ENCODE data around the gene RGMB.
"Not testable (repeated sequence)": the region's sequence is repeated elsewhere in the genome, so short reads cannot be mapped to it uniquely, and the experiment has no call there.

RGMB gene

GRCh38 chr5:98734646-98735045 lies 38.8 kb upstream of the RGMB start:
- Histone ChIP-seq H3K4me3 (ENCODE audit: low read length) (no peak overlapping the region), H3K27me3 (replicated peaks; ENCODE audit: insufficient read depth, low read length) (no peaks in the 10 kb centered on the region), H3K9me2 (replicated peaks; ENCODE audit: insufficient read depth, low read length) (no peaks in the 10 kb centered on the region), H3K4me1 (ENCODE audit: low read length) (no peaks in the 10 kb centered on the region), H3K79me2 (ENCODE audit: low read length) (no peaks in the 10 kb centered on the region), H3K4me2 (ENCODE audit: low read depth, low read length) (no peak overlapping the region), H4K20me1 (ENCODE audit: insufficient read depth, low read length) (no peaks in the 10 kb centered on the region), H3K36me3 (replicated peaks; ENCODE audit: insufficient read depth, low read length) (no peaks in the 10 kb centered on the region), H3K9me3 (replicated peaks; ENCODE audit: insufficient read depth, low read length) (no peaks in the 10 kb centered on the region), H3F3A (ENCODE audit: insufficient read depth, low read length) (no peaks in the 10 kb centered on the region), H3K9ac (ENCODE audit: low read length) (no peak overlapping the region), H3K27ac (ENCODE audit: low read length) (no peak overlapping the region), H2AFZ (ENCODE audit: low read length) (no peak overlapping the region)
- no peak for TF ChIP-seq EZH2 (optimal IDR thresholded peaks at IDR 0.05; ENCODE audit: low read depth, low read length)
- no peak for TF ChIP-seq CTCF (IDR thresholded peaks at IDR 0.05; ENCODE audit: low read length)
- TF ChIP-seq EZH2phosphoT487 (IDR thresholded peaks at IDR 0.05; ENCODE audit: low read length) = no peak
- DNase-seq = no peak

GRCh38 chr5:98735806-98736507 lies 37.5 kb upstream of the RGMB start:
- TF ChIP-seq EZH2phosphoT487 (IDR thresholded peaks at IDR 0.05; ENCODE audit: low read length) = no peak
- TF ChIP-seq CTCF (IDR thresholded peaks at IDR 0.05; ENCODE audit: low read length) = no peak
- TF ChIP-seq EZH2 (optimal IDR thresholded peaks at IDR 0.05; ENCODE audit: low read depth, low read length) = no peak
- Histone ChIP-seq H3K4me3 (ENCODE audit: low read length) (no peak overlapping the region), H2AFZ (ENCODE audit: low read length) (no peak overlapping the region), H4K20me1 (ENCODE audit: insufficient read depth, low read length) (no peaks in the 10 kb centered on the region), H3K79me2 (ENCODE audit: low read length) (no peaks in the 10 kb centered on the region), H3K9ac (ENCODE audit: low read length) (no peak overlapping the region), H3K9me3 (replicated peaks; ENCODE audit: insufficient read depth, low read length) (no peaks in the 10 kb centered on the region), H3K9me2 (replicated peaks; ENCODE audit: insufficient read depth, low read length) (no peaks in the 10 kb centered on the region), H3K4me1 (ENCODE audit: low read length) (no peaks in the 10 kb centered on the region), H3K27me3 (replicated peaks; ENCODE audit: insufficient read depth, low read length) (no peaks in the 10 kb centered on the region), H3K4me2 (ENCODE audit: low read depth, low read length) (no peak overlapping the region), H3K36me3 (replicated peaks; ENCODE audit: insufficient read depth, low read length) (no peaks in the 10 kb centered on the region), H3K27ac (ENCODE audit: low read length) (no peak overlapping the region), H3F3A (ENCODE audit: insufficient read depth, low read length) (no peaks in the 10 kb centered on the region)
- DNase-seq = no peak

- H3K36me3 ChIP-seq (replicated peaks; ENCODE audit: insufficient read depth, low read length) = no peaks in the 10 kb centered on the region
- no peaks in the 10 kb centered on the region for H4K20me1 ChIP-seq (ENCODE audit: insufficient read depth, low read length)
- no peaks in the 10 kb centered on the region for H3K27me3 ChIP-seq (replicated peaks; ENCODE audit: insufficient read depth, low read length)
- H3K9me2 ChIP-seq (replicated peaks; ENCODE audit: insufficient read depth, low read length) = no peaks in the 10 kb centered on the region
- no peak overlapping the region for H3K9ac ChIP-seq (ENCODE audit: low read length)
- H2AFZ ChIP-seq (ENCODE audit: low read length) = no peak overlapping the region
- H3K9me3 ChIP-seq (replicated peaks; ENCODE audit: insufficient read depth, low read length) = no peaks in the 10 kb centered on the region
- H3F3A ChIP-seq (ENCODE audit: insufficient read depth, low read length) = no peaks in the 10 kb centered on the region
- H3K79me2 ChIP-seq (ENCODE audit: low read length) = no peaks in the 10 kb centered on the region
- no peak overlapping the region for H3K4me3 ChIP-seq (ENCODE audit: low read length)
- no peaks in the 10 kb centered on the region for H3K4me1 ChIP-seq (ENCODE audit: low read length)
- no peak for DNase-seq
- TF ChIP-seq CTCF (IDR thresholded peaks at IDR 0.05; ENCODE audit: low read length) (no peak), EZH2 (optimal IDR thresholded peaks at IDR 0.05; ENCODE audit: low read depth, low read length) (no peak), EZH2phosphoT487 (IDR thresholded peaks at IDR 0.05; ENCODE audit: low read length) (no peak)
- H3K4me2 ChIP-seq (ENCODE audit: low read depth, low read length) = no peak overlapping the region
- no peak overlapping the region for H3K27ac ChIP-seq (ENCODE audit: low read length)
Measured at GRCh38 chr5:98736753-98737152, 36.7 kb upstream of the RGMB start.

GRCh38 chr5:98737441-98737840 lies 36.0 kb upstream of the RGMB start:
- H3K4me1 ChIP-seq (ENCODE audit: low read length); H3K9ac ChIP-seq (ENCODE audit: low read length); DNase-seq; H3K27me3 ChIP-seq (replicated peaks; ENCODE audit: insufficient read depth, low read length); H3K27ac ChIP-seq (ENCODE audit: low read length); H3K4me3 ChIP-seq (ENCODE audit: low read length); H3K79me2 ChIP-seq (ENCODE audit: low read length); H3K4me2 ChIP-seq (ENCODE audit: low read depth, low read length); H3K36me3 ChIP-seq (replicated peaks; ENCODE audit: insufficient read depth, low read length); H3K9me2 ChIP-seq (replicated peaks; ENCODE audit: insufficient read depth, low read length); H4K20me1 ChIP-seq (ENCODE audit: insufficient read depth, low read length); H3F3A ChIP-seq (ENCODE audit: insufficient read depth, low read length); H3K9me3 ChIP-seq (replicated peaks; ENCODE audit: insufficient read depth, low read length); H2AFZ ChIP-seq (ENCODE audit: low read length): not testable (repeated sequence)

GRCh38 chr5:98738481-98739149 lies 34.8 kb upstream of the RGMB start:
- H3K9me2 ChIP-seq (replicated peaks; ENCODE audit: insufficient read depth, low read length); DNase-seq; H3K27me3 ChIP-seq (replicated peaks; ENCODE audit: insufficient read depth, low read length); H3K27ac ChIP-seq (ENCODE audit: low read length); H3K79me2 ChIP-seq (ENCODE audit: low read length); H3K36me3 ChIP-seq (replicated peaks; ENCODE audit: insufficient read depth, low read length); H3K4me3 ChIP-seq (ENCODE audit: low read length); H2AFZ ChIP-seq (ENCODE audit: low read length); H3F3A ChIP-seq (ENCODE audit: insufficient read depth, low read length); H3K9me3 ChIP-seq (replicated peaks; ENCODE audit: insufficient read depth, low read length); H3K4me1 ChIP-seq (ENCODE audit: low read length); H3K9ac ChIP-seq (ENCODE audit: low read length); H4K20me1 ChIP-seq (ENCODE audit: insufficient read depth, low read length); H3K4me2 ChIP-seq (ENCODE audit: low read depth, low read length): not testable (repeated sequence)

All from MM.1S (cell line).